OCI-M2 (cell line): ENCODE results near the gene EVI5L.
"Not testable (repeated sequence)": the region's sequence is repeated elsewhere in the genome, so short reads cannot be mapped to it uniquely, and the experiment has no call there.

ENCODE experiments used
- DNase-seq: peaks from one replicate; lab custom pipeline; 2025; ENCODE audit not compliant: unreplicated experiment; lab: John Stamatoyannopoulos, UW

Gene EVI5L

GRCh38 chr19:7816040-7816439, 14.0 kb upstream of the EVI5L start:
- DNase-seq, result not testable (repeated sequence)

- no peak for DNase-seq
These were observed 12.2 kb upstream of the EVI5L start for GRCh38 chr19:7817801-7818200.

GRCh38 chr19:7818806-7819205, 11.2 kb upstream of the EVI5L start:
- no peak for DNase-seq

- DNase-seq, result no peak
These were observed 10.7 kb upstream of the EVI5L start for GRCh38 chr19:7819337-7819736.

- DNase-seq, result no peak
These were observed 9.4 kb upstream of the EVI5L start for GRCh38 chr19:7820588-7820987.

GRCh38 chr19:7822910-7823515, 7.0 kb upstream of the EVI5L start:
- no peak for DNase-seq

- DNase-seq, result no peak
These were observed 6.2 kb upstream of the EVI5L start for GRCh38 chr19:7823686-7824301.

- DNase-seq, result no peak
These were observed 875 bp upstream of the EVI5L start for GRCh38 chr19:7829166-7829520.

- no peak for DNase-seq
These were observed 304 bp downstream of the EVI5L start for GRCh38 chr19:7830272-7830771.

GRCh38 chr19:7830823-7831222, 805 bp downstream of the EVI5L start:
- no peak for DNase-seq

- DNase-seq, result no peak
These were observed 1.4 kb downstream of the EVI5L start for GRCh38 chr19:7831452-7831851.

- no peak for DNase-seq
These were observed 2.0 kb downstream of the EVI5L start for GRCh38 chr19:7832009-7832408.

GRCh38 chr19:7832781-7833180, 2.8 kb downstream of the EVI5L start:
- DNase-seq, result no peak

GRCh38 chr19:7833225-7834099, 3.4 kb downstream of the EVI5L start:
- no peak for DNase-seq

- DNase-seq, result no peak
These were observed 9.5 kb downstream of the EVI5L start for GRCh38 chr19:7839476-7839875.

- DNase-seq, result no peak
These were observed 10.6 kb downstream of the EVI5L start for GRCh38 chr19:7840629-7841028.

- DNase-seq, result no peak
These were observed 12.0 kb downstream of the EVI5L start for GRCh38 chr19:7841751-7842660.

GRCh38 chr19:7842661-7843294, 12.8 kb downstream of the EVI5L start:
- DNase-seq, result no peak

GRCh38 chr19:7843521-7843920, 13.5 kb downstream of the EVI5L start:
- no peak for DNase-seq

GRCh38 chr19:7844405-7844804, 14.4 kb downstream of the EVI5L start:
- DNase-seq, result no peak

GRCh38 chr19:7844951-7845350, 14.9 kb downstream of the EVI5L start:
- no peak for DNase-seq
